GM11168 (cell line): ENCODE results near the gene ANKS1B.

Source experiments
- in situ Hi-C: fragments of 300-500 bp; cut with MboI; formaldehyde crosslinking; loops from one replicate; pipeline ENCODE4 v1.12.0; 2022; ENCODE audit warnings: low sequenced_read_pairs; ENCODE audit not compliant: unreplicated experiment

The ANKS1B gene

DNA sequence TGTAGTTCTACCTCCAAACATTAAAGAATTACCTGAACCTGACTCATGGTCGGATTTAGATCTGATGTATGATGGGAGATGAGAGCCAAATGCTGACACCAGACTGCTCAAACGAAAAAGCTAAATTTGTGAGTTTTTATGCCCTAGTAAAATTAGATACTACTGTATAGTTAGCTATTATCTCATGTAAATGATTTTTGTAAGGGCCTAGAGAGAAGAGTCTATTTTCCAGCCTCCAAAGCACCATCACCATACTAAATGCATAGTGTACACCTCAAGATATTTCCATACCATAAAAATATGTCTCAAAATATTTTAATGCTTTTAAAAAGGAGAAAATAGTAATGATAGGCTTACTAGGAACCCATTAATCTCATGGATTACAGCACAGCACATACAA is 18.3 kb downstream of the ANKS1B start:
- in situ Hi-C loops: no loop called here

DNA sequence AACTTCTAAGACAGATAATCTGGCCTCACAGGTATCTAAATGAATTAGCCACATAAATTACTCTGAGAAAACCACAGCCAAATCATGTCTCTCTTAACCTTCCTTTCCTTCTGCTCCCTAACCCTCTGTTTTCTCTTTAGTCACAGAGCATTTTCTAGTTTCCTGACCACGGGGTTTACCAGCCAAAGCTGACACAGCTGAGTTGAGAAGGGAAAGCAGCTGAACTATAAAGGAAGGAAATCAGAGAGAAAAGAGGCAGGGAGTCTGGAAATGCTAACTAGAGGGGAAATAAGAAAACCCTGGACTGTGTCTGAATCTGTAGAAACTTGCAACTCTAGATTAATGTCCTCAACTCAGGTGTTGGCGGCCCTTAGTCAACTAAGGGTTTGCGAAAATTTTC is 24.4 kb downstream of the ANKS1B start:
- in situ Hi-C loops: no loop called here

DNA sequence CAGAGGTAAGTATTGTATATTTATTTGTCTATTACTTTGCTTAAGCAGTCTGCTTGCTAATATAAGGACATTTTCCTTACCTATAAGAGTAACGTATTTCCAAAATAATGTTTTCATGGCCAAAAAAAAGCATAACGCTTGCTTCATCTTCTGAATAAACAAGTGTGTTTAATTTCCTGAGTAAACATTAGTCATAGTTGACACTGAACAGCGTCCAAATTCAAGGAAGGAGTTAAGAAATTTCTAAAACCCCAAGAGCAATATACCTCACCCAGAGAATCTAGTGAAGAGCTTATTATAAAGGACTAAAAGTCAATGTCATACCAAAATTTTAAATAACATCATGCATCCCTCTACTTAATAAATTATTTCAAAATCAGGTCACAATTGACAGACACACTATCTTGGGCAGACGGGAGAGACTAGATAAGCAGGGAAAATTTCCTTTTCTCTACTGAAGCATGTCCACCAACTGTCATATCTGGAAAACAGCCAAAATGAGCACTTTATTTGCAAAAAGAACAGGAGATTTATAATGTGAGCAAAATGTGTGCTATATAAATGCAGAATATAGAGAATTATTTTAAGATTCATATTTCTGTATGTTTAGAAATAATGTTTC is 25.1 kb downstream of the ANKS1B start:
- in situ Hi-C loops: no loop called here

DNA sequence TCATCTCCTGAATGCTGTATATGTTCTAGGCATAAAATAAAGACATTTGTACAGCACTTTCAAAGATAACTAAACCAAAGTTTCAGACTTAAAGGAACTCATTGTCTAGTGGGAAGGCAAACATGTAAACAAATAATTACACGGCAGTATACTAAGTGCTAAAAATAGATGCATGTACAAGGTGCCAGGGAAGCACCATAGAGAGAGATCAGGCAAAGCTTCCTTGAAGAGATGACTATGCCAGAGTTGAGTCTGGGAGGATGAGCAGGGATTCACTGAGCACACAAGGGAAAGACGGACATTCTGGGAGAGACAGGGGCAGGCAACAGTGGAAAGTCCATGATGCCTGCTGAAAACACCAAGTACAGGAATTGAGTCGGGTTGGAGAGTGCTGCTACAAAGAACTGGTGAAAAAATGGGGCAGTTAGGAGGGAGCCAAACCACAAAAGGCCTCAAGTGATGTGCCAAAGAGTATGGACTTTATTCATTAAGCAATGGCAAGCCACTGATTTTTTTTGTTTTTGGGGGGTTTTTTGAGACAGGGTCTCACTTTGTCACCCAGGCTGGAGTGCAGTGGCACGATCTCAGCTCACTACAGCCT is 26.8 kb downstream of the ANKS1B start:
- in situ Hi-C loops: no loop called here

DNA sequence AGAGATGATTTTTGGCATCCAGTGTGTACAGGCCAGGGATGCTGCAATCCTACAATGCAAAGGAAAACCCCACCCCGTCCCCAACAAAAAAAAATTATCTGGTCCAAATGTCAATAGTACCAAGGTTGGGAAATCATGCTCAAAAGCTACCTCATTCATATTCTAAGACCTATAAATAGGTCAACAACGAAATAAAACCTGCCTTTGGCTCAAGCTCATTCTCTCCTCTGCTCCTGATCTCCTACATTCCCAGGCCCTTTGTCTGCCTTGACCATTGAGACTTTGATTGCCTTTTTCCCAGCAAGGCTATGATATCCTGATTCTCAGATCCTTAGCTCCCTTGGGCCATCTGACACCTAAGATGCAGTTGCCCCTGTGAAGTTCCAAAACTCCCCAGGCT is 30.0 kb downstream of the ANKS1B start:
- in situ Hi-C loops: no loop called here

DNA sequence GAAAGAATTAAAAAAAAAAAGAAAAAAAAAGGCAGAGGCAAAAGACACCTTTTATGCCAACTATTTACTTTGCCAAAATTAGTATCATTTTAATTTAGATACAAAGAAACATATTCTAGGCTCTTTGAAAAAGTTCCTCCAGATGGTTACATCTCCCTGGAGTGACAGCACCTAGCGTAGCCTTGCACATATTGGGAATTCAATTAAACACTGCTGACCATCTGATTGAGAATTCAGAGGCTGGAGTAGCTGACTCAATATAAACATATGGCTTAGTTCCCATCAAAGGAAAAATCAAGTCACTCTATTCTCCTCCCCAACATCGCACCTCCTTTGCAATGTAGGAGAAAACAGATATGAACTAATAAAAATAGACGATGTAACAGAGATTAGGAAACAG is 36.4 kb downstream of the ANKS1B start:
- in situ Hi-C loops: no loop called here

DNA sequence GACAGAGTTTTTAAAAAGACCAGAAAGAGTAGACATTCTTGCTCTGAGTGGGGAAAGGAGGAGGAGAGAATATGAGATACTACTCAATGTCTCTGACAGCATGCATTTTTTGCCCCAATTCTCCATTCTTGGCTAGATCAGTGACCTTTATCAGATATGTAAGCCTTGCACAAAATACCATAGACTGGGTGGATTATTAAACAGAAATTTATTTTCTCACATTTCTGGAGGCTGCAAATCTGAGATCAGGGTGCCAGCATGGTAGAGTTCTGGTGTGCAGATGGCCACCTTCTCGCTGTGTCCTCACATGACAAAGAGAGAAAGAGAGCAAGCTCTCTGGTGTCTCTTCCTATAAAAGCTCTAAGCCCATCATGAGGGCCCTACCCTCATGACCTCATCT is 38.6 kb downstream of the ANKS1B start:
- in situ Hi-C loops: no loop called here

DNA sequence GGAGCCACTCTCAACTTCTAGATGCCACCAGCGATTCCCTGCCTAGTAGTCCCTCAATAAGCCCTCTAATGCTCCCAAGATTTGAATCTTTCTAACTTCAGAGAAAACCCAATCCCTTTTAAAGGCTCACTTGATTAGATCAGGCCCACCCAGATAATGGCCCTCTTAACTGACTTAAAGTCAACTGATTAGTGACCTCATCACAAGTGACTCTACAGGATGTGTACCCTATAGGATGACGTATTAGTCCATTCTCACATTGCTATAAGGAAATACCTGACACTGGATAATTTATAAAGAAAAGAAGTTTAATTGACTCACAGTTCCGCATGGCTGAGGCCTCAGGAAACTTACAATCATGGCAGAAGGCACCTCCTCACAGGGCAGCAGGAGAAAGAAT is 49.1 kb downstream of the ANKS1B start:
- in situ Hi-C loops: no loop called here

DNA sequence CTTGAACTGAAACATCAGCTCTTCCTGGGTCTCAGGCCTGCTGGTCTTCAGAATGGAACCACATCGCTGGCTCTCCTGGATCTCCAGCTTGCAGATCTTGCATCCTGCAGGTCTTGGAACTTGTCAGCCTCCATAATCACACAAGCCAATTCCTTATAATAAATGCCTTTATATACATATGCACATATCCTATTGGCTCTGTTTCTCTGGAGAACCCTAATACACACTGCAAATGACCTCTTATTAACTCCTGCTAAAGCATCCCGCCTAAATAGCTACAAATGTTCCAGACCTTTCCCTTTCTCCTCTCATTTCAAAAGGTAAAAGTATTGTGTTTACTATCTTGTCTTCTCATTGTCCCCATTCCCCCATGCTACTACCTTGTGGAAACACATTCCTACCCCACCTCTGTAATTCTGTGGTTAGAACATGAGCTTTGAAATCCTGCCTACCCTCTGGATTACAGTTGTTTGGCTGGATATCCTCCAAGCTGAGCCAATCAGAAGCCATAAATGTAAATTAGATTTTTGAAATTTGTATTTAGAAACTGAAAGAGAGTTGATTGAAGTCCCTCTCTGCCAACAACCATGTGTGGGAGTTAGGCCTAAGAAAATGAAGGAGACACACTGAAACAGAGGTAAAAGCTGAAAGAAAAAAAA is 58.1 kb downstream of the ANKS1B start:
- in situ Hi-C loops: no loop called here

DNA sequence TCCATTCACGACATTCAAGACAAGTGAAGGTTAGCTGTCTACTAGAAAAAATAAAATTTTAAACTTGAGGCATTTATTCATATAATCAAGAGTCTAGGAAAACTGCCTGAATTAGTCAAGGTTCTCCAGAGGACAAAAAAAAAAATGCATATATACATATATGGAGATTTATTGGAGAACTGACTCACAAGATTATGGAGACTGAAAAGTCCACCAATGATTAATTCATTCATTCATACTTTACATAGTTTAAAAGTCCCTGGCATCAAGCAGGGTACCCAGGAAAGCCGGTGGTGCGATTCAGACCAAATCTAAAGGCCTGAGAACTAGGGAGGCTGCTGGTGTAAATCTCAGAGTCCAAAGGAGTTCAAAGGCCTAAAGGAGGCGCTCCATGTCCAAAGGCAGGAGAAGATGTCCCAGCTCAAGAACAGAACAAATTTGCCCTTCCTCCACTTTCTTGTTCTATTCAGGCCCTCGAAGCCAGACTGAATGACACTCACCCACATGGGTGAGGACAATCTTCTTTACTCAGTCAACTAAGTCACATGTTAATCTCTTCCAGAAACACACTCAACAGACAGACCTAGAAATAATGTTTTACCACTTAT is 64.3 kb downstream of the ANKS1B start:
- in situ Hi-C loops: no loop called here

DNA sequence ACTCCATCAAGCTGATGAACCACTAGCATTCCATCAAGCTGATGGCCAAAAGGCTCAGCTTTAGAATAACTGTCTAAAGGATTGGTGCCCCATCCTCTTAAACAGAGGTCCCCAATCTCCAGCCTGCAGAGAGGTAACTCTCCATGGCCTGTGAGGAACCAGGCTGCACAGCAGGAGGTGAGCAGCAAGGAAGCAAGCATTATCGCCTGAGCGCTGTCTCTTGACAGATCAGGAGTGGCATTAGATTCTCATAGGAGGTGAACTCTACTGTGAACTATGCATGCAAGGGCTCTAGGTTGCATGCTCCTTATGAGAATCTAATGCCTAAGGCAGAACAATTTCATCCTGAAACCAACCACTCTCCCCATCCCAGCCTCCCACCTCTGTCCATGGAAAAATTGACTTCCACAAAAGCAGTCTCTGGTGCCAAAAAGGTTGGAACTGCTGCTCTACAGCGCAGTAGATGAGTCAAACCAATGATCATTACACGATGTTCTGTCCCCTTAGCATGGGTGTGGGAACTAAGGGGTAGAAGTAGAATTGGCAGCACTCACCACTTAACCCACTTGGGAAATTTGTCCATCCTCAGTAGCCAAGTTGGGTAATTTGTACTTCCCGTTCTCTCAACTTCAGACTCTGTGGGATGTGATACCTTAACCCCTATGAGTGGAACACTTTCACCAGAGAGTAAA is 66.9 kb downstream of the ANKS1B start:
- in situ Hi-C loops: no loop called here

DNA sequence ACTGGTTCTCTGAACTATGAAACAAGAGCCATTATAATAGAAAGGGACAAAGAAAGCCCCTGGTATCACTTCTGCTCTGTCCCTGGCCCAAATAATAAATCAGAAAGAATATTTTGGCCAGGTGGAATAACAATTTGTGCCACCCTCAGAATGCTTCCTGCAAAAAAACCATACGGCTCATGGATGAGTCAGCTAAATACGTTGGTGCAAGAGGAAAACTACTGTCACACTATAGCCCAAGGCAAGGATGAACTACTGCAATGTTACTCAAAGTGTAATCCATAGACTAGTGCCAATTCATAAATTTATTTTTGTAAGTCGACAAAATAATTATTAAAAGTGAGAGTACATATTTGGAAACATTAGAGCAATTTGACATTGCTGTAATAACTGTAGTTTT is 68.2 kb downstream of the ANKS1B start:
- in situ Hi-C loops: no loop called here

DNA sequence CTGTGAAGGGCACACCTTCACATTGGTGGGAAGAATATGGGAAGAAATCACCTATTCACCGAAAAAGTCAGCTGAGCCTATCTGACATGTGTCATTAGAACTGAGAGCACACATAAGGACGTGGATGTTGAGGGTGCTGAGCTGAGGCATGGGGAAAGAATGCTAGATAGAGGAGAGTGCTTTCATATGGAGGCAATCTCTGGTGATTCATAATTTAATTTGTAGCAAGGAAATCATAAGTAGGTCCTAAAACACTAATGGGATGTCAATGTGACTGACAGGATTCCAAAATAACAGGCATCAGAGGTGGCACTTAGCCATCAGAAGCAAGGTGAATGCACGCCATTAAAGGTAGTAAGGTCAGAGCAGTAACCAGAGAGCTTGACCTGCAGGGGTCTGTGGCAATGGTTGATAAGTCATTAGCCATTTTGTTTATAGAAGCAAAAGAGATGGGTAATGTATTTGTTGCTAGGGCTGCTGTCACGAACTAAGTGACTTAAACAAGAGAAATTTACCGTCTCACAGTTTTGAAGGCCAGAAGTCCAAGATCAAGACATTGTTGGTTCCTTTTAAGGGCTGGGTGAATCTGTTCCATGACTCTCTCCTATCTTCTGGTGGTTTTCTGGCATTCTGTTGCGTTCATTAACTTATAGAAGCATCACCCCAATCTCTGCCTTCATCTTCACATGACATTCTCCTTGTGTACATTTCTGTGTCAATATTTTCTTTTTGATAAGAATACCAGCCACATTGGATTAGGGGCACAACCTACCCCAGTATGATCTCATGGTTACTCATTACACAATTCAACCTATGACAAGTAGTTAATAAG is 69.3 kb downstream of the ANKS1B start:
- in situ Hi-C loops: no loop called here

DNA sequence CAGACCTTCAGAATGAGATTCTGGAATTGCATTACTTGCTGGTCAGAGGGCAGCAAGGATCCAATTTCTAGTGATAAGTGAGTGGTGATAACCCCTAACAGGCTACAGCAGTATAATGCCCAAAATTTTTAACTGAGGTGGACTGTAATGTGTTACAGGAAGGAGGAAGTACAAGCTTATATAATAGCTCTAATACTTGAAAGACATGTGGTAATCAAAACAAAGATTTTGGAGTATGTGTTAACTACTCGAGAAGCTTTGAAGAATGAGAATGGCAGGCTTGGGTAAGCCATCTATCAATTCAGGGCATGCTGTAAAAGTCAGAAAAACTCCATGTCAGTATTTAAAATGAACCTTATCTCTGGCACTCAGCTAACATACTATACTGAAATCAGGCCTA is 70.5 kb downstream of the ANKS1B start:
- in situ Hi-C loops: no loop called here

DNA sequence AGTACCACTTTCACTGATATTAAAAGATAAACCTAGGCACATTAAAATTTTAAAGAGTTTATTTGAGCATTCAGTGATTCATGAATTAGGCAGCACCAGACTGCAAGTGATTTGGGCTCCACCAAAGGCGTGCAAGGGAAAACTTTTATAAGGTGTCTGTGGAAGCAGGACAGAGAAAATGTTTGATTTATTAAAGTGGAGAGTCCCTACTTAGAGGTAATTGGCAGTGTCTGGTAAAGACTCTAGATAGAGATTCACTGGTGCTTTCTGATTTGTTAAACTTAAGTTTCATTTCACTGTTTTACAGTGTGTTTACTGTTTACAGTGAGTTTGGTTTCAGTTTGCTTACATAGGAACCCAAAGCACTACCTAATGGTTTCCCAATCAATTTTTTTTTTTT is 72.8 kb downstream of the ANKS1B start:
- in situ Hi-C loops: no loop called here

DNA sequence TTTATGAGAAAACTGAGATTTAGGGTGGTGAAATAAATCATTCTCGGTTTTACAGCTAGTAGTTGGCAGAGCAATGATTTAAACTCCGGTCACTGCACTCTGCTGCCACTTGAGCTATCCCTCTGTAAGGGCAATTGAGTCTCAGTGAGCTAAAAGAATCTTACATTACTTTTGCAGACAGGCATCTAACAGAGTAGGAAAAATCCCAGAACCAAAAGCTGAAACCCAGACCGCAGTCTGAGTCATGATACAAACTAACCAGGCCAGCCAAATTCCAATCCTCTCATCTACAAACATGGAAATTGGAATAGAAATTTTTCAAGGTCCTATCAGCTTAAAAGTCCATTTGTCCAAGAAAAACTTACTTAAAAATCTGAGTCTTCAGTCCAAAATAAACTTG is 73.7 kb downstream of the ANKS1B start:
- in situ Hi-C loops: no loop called here

DNA sequence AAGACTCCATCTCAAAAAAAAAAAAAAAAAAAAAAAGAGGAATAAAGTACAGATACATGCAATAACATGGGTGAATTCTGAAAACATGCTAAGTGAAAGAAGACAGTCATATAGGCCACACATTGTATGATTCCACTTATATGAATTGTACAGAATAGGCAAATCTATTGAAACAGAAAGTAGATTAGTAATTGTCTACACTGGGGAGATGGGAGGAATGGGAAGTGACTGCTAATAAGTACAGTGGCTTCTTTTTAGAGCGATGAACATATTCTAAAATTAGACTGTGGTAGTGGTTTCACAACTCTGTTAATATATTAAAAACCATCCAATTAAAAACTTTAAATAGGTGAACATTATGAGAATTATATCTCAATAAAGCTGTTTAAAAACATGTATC is 74.4 kb downstream of the ANKS1B start:
- in situ Hi-C loops: no loop called here

DNA sequence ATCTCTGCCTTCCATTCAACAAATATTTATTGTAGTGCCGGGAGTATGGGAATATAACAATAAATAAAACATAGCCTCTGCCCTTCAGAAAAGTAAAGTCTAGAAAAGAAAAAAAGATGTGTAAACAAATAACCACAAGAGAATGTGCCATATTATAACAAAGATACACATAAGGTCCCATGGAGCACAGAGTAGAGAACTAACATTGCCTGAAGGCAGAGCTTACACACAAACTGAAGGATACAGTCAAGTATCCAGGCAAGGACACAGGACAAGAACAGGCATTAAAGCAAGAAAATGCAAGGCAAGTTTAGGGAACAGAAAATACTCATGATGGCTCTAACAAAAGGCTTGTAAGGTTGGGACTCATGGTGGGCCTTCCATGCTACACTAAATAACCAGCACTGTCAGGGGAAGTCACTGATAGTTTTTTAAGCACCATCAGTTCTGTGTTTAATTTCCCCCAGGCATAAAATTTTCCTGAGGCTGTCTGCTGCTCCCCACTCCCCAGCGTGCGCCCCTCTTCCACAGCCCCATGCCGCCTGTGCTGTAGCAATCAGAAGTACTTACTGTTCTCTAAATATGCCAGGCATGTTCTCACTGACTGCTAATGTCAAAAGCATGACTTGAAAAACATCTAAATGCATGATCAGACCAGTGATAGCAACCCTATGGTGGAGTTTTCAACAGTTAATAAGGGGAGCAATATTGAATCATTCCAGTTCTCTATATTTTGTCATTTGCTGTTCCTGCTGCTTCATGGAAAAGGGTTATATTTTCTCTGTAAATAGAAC is 77.8 kb downstream of the ANKS1B start:
- in situ Hi-C loops: no loop called here

DNA sequence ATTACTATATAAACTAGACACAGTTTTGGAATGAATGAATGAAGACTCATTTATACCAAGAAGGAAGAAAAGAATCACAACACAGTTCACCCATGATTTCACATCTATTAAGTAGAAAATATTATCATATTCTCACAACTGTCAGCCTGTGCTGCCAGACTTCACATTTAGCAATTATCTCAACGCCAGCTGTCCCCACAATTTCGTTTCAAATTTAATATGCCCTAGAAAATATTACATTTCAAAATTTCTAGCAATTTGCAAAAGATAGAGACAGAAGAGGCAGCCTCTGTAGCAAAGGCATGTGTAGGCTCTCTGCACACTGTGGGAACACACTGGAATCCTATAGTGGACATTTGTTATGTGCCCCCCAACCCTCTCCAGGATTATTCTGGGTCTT is 83.6 kb downstream of the ANKS1B start:
- in situ Hi-C loops: no loop called here
